ENCODE measurements around the gene VWA5A. TPM values are rescaled to one million over a fixed set of nuclear protein-coding genes. Genes with fewer than 3 reads are reported as not detected.

Gene VWA5A
- total and polyA plus RNA-seq, 10 of the 15 experiments (the other 5 are each of a cell fraction or from before 2014, with no cell fraction given), result 0.45 to 1.6 (median 1.0) TPM

- TF ChIP-seq CUX1 (IDR thresholded peaks at IDR 0.05; ENCODE audit: insufficient replicate concordance, low read depth, low read length) (no peak), ASH2L (IDR thresholded peaks at IDR 0.05; ENCODE audit: borderline replicate concordance, low read depth) (no peak), LARP7 (IDR thresholded peaks at IDR 0.05) (no peak), NFXL1 (IDR thresholded peaks at IDR 0.05; ENCODE audit: borderline replicate concordance) (no peak)
Observed at GRCh38 chr11:124094731-124095130, 20.5 kb upstream of the VWA5A start (continued).

GRCh38 chr11:124096364-124096763 lies 18.9 kb upstream of the VWA5A start:
- Histone ChIP-seq H3K4me1 (ENCODE audit: control insufficient read depth, insufficient read depth, low read length) (no peaks in the 10 kb centered on the region), H3K4me2 (ENCODE audit: control insufficient read depth, insufficient read depth) (no peak overlapping the region), H3K36me3 (ENCODE audit: control insufficient read depth in 2 of 2, insufficient read depth in 2 of 2, low read length in 1 of 2) (no peaks in the 10 kb centered on the region), H2AFZ (ENCODE audit: control insufficient read depth, low read depth, low read length) (no peak overlapping the region), H3K9ac (ENCODE audit: control insufficient read depth, insufficient read depth, low read length) (no peak overlapping the region), H4K20me1 (ENCODE audit: control insufficient read depth, insufficient read depth) (no peaks in the 10 kb centered on the region), H3K27ac (ENCODE audit: control insufficient read depth, insufficient read depth) (no peak overlapping the region), H3K9me3 (replicated peaks; ENCODE audit: control insufficient read depth, insufficient read depth, low read length) (no peaks in the 10 kb centered on the region), H3K79me2 (ENCODE audit: control insufficient read depth, insufficient read depth, low read length) (no peaks in the 10 kb centered on the region), H3K4me3 (no peak overlapping the region), H3K27me3 (replicated peaks in 1 of 2; ENCODE audit: control insufficient read depth in 2 of 2, insufficient read depth in 2 of 2, low read length in 1 of 2) (no peaks in the 10 kb centered on the region; a peak in 2 of 4 replicates)
- WGBS (ENCODE audit: insufficient coverage, insufficient replicate concordance, low lambda C conversion rate, missing lambda C conversion rate), result 9% methylated on average over 5 of the region's 5 CpGs
- in situ Hi-C loops (cut with MboI), result no loop called here
- ChIA-PET SMC1A (ENCODE audit: uncharacterized antibody, unreplicated experiment) (no interaction called here), CTCF (no interaction called here), POLR2A (no interaction called here), RAD21 (ENCODE audit: unreplicated experiment) (no interaction called here)
- no peak for ATAC-seq
- no TSS peak for BruUV-seq (replicated peaks)
- intact Hi-C loops (cut with micrococcal nuclease; ENCODE audit: unreplicated experiment), result no loop called here
- FAIRE-seq, result no peak
- no peak for DNase-seq (ENCODE audit: low read depth, low spot score)
- no peak for TF ChIP-seq PAX5 (IDR thresholded peaks at IDR 0.05; ENCODE audit: borderline replicate concordance, low read depth, low read length)
- no peak for TF ChIP-seq BCL3 (IDR thresholded peaks at IDR 0.05; ENCODE audit: borderline replicate concordance, insufficient read depth, low read depth, low read length, poor library complexity, severe bottlenecking)
- TF ChIP-seq TCF12 (IDR thresholded peaks at IDR 0.05; ENCODE audit: low read depth, low read length), result no peak
- TF ChIP-seq CTCF (IDR thresholded peaks at IDR 0.05 in 2 of 3, conservative IDR thresholded peaks at IDR 0.05 in 1 of 3; ENCODE audit: control insufficient read depth in 2 of 3, extremely low read depth in 1 of 3, insufficient read depth in 1 of 3, low read depth in 3 of 3, low read length in 3 of 3), result no peak
- TF ChIP-seq POLR2AphosphoS2 (IDR thresholded peaks at IDR 0.05; ENCODE audit: low read depth, low read length), result no peak
- no peak for TF ChIP-seq SRF (IDR thresholded peaks at IDR 0.05; ENCODE audit: low read depth in 2 of 2, low read length in 2 of 2)
- TF ChIP-seq KDM1A (IDR thresholded peaks at IDR 0.05; ENCODE audit: borderline replicate concordance), result no peak
- TF ChIP-seq NFYB (IDR thresholded peaks at IDR 0.05; ENCODE audit: insufficient read depth, low read depth, low read length), result no peak
